ENCODE results near the gene ALK. TPM values are rescaled to one million over a fixed set of nuclear protein-coding genes. Genes with fewer than 3 reads are reported as not detected.

The ALK gene
- polyA plus RNA-seq, 12 donors, result 0.03 to 1.6 (median 0.12) TPM; not detected in 1

DNA sequence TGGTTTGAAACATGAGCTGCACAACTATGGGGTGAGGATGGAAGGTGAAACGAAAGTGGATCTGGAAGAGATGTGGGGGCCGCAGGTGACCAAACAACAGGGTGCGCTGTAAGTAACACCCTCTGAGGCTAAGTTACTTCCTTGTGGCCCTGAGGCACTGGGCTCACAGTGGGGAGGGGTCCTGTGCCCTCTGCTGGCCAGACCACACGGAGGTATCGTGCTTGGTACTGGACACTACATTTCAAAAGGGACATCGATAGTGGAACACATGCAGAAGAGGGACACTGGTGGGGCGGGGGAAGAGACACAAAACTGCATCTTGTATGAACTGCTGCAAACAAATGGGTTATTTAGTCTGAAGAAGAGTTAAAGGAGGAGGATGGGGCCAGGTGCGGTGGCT is 695.6 kb downstream of the ALK start:
- no peak for DNase-seq

DNA sequence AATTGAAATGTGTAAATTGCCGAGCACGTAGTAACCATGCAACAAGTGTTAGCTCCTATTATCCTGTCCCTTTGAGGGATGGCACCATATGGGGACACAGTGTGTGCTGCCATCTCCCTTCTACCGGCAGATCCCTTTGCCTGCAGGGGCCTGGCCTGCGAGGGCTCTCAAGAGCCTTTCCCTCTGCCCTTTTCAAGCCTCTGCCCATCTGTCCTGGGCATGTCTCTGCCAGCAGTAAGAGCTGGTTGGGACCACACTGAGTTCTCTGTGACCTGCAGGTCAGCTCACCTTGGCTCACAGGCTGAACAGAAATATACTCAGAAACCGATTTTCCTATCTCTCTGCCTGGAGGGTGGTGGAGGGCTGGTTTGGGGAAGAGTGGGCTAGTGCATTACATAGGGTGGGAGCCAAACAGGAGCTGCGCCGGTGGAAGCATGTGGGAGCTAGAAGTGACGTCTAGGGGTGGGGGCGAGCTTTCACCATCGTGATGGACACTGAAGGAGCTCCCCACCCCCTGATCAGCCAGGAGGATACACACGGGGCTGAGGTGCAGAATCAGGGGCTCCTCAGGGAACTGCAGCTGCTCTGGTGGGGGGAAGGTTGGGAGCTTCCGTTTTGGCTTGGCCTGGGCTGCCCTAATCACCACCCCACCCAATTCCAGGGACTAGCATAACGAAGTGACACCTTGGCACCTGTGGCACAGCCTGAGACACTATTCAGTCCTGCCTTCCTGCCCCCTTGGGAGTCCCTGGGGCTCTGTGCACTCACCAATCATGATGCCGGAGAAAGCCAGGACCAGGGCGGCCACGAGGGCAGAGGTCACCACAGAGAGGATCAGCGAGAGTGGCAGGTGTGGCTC is 696.5 kb downstream of the ALK start:
- DNase-seq, result no peak

DNA sequence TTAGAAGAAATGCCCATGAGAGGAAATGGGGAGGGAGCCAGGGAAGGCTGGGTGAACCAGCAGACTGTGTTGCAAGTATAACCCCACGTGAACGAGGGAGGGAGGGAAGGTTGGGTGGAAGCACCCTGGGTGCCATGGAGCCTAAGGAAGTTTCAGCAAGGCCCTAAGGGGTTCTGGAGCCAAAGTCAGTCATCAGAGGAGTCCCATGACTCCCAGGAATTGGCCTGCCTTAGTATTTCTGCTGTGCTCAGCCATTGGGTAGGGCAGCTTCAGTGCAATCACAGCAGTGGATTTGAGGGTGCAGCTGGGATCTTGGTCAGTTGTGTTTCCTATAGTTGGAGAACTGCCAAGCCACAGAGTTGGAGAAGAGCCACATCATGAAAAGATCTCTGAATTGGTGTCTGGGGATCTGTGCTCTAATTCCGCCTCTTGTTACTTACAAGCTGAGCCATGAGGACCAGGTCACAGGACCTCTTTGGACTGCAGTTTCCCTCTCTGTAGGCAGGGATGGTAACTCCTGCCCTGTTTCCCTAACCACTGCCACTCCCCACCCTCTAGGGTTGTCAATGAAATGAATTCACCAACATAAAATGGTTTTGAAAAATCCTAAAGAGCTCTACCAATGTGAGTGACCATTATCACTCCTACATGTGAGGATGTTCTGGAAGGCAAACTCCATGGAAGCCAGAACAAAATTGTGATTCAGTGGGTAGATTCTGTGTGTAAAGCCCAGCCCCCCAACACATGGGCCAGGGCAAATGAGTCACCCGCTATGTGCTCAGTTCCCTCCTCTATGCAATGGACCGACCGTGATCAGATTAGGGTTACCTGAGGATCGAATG is 697.3 kb downstream of the ALK start:
- peak; percentile 32 for DNase-seq

DNA sequence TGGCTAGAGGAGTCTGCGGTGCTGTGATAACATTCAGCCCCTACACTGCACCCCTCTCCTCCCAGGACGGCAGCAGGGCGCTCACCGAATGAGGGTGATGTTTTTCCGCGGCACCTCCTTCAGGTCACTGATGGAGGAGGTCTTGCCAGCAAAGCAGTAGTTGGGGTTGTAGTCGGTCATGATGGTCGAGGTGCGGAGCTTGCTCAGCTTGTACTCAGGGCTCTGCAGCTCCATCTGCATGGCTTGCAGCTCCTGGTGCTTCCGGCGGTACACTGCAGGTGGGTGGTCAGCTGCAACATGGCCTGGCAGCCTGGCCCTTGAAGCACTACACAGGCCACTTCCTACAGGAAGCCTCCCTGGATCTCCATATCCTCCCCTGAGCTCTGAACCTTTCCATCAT is 698.1 kb downstream of the ALK start:
- no peak for DNase-seq

DNA sequence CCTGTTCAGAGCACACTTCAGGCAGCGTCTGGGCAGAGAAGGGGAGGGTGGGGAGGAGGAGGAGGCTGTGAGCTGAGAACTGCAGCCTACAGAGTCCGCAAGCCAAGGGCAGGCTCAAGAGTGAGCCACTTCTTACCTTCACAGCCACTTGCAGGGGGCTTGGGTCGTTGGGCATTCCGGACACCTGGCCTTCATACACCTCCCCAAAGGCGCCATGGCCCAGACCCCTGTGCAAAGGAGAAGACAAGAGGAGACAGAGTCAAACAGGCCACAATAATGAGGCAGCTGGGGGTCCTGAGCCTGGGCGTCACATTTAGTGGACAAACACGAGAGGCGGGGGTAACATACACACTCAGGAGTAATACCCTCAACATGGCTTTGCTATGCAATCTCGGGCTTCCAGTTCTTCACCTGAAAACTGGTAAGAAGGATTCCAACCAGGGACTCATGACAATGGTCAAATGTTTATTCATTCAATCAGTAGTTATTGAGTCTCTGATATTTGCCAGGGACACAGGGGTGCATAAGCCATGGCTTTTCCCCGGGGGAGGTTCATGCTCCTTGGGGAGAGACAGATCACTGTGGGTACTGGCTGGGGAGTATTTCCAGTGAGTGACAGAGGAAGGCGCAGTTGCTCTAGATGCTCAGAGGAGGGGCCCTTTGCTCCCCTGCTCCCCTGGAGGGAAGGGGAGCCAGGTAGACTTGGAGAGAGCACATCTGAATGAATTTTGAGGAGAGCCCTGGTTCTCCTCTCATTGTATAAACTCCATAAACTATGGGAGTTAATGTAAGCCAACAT is 698.8 kb downstream of the ALK start:
- no peak for DNase-seq

DNA sequence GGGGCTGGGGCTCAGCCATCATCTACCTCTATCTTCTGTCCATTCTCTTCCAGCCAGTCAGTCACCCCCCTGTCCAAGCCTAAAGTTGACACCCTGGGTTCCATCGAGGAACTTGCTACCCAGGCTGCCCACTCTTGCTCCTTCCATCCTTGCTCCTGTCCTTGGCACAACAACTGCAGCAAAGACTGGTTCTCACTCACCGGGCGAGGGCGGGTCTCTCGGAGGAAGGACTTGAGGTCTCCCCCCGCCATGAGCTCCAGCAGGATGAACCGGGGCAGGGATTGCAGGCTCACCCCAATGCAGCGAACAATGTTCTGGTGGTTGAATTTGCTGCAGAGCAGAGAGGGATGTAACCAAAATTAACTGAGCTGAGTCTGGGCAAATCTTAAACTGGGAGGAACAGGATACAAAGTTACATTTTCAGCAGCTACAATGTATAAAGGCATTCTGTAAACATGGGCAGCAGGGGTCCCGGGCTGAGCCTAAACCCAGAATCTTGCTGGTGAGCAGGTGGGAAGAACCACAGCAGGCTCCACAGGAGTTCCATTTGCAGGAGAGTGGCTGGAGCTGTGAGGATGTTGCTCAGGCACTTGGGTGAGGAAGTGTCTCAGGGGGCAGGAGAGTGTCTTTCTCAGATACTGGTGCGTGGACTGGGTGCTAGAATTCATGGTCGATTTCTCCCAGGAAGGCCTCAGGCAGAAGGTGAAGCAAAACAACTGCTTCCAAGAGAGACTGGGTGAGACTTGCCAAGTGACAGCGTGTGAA is 700.7 kb downstream of the ALK start:
- no peak for DNase-seq

DNA sequence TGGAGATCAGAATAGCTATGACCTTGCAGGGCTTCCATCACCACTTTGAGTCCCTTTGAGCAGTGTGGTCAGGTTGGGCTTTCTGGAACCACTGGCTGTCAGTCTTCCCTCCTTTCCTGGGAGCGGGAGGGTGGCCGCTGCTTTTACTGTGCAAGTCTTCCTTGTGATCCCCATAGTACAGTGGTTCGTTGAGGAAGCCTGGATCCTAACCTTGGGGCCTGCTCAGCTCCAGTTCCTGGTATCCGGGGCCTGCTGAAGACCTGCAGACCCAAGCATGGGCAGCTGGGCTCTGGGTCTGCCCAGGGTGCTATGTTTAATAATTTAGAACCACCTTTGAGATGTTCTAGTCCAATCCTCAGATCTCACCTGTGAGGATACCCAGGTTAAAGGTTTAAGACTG is 702.0 kb downstream of the ALK start:
- DNase-seq, result no peak

DNA sequence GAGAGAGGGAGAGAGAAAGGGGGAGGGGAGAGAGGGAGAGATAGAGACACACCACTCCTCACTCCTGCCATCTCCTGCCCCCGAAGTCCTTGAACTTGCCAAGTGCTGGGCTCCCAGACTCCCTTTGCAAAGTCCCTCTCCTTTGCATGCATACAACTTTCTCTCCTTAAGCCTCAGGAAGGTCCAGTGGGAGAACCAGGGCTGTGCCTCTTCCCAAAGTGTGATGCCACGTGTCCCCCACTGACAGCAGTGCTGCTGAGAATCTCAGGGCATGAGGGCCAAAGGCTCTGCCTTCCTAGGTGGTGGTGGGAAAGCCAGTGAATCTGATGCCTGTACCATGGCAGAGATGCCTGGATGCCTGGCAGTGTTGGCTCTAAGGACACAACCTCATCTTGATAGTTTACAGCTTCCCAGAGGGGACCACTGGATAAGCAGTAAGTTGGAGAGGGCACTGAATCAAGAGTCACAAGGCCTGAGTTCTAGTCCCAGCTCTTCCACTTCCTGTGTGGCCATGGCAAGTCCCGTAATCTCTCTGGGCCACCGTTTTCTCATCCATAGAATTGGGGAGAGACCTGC is 702.7 kb downstream of the ALK start:
- DNase-seq, result no peak

DNA sequence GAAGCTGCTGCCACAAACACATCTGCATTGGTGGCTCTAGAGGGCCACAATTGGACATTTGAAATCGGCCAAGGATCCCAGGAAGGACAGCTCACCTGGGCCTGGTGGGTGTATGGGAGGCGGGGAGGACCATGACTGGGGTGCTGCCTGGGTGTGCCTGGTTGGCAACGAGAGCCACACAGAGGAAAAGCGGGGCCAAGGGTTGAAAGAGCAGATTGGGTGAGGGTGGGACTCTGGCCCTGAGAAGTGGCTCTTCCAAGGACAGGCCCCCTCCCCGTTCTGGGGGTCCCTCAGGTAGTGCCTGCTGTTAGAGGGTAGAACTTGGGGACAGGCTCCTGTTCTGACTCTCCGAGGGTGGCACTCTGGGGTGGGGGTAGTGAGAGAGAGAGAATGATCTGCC is 703.3 kb downstream of the ALK start:
- no peak for DNase-seq

DNA sequence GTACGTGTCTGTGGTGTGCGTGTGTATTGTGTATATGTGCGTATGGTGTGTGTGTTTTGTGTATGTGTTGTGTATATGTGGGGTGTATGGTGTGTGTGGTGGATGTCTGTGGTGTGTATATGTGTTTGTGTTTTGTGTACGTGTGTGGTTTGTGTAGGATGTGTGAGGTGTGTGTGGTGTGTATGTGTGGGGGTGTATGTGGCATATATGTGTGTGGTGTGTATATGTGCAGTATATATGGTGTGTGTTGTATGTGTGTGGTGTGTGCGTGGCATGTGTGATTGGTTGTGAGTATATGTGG is 704.8 kb downstream of the ALK start:
- DNase-seq, result no peak

DNA sequence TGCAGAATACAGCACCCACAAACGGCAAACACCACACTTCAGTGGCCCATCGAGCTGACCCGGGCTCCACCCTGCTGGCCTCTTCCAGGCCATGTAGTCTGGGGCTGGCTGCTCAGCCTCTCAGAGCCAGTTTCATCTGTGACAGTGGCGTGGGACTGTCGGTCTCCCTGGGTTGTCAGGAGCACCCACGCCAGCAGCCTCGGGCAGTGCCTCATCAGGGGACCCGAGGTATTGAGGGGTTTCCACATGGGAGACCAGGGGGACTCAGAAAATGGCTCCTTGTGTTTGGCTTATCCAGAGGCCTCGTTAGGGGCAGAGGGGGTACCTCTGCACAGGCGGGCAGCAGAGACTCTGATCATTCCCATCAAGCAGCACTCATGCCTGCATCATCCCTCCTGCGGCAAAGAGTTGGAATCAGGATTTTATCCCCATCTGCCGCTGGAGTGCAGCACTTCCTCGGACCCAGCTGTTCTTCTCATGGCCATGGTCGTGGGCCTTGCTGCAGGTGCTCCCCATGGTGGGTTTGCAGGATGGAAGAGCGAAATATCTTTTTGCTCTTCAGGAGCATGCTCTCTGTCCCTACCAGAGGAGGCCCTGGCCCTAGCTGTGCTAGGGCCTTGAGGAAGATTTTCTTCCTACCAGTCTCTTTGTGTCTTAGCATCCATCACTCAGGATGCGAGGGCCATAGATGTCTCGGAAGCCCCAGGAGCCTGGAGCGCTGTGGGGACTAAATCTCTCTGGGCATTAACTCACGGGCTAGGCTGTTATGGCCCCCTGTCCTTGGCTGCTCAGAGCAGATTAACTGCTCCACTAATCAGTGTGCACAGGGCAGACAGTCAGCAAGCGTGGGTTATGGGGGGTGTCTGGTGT is 705.4 kb downstream of the ALK start:
- DNase-seq, result no peak

DNA sequence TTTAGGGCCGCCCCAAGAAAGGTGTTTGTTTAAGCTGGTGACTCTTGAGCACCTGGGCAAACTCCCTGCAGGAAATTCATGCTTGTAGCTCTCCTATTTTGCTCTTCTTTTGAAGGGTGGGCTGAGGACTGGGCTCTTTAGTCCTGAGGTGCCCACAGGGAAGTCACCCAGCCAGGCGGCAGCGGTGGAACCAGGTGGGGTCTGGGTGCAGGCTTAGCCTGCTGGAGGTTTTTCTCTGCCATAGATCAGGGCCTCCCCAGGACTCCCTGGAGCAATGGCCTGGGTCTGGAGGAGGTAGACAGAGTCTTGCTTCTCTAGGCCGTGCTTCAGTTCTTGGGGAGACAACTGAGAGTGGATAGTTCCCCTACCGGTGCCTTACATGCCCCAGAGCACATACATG is 706.3 kb downstream of the ALK start:
- no peak for DNase-seq

DNA sequence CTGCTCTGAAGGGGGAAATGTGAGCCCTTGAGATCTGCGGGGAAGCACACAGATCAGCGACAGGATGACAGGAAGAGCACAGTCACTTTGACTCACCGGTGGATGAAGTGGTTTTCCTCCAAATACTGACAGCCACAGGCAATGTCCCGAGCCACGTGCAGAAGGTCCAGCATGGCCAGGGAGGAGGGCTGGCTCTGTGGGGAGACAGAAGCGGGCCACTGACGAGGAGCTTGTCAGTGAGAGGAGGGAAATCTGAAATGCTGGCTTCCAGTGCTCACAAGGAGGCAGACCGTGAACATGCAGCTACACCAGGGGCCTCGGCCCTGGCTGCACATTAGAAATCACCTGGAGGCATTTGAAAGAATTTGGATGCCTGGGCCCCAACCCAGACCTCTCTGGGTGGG is 707.5 kb downstream of the ALK start:
- DNase-seq, result no peak

DNA sequence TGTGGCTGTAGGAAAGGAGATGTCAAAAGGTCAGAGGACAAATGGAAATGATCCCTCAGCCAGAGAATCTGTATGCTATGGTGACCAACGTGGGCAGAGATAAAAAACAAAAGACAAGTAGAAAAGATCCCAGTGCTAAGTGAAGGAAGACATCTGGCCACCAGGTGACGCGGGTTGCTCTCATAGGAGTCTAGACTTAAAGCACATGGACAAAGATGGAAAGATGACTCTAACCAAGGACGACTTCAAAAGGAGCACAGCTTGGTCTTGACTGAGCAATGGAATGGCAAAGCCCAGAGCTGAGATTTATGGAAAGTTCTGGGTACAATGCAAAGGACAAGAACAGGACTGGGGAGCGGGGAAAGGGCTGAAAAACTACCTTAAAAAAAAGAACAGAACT is 709.4 kb downstream of the ALK start:
- no peak for DNase-seq

DNA sequence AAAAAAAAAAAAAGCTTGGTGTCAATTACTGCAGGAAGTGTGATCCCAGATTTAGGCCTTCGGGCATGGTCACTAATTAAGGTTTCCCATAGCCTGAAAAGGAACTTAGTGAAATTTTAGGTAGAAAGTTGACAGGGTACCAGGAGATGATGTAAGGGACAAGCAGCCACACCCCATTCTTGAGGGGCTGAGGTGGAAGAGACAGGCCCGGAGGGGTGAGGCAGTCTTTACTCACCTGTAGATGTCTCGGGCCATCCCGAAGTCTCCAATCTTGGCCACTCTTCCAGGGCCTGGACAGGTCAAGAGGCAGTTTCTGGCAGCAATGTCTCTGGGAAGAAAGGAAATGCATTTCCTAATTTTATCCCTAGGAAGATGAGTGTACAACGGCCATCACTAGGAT is 711.8 kb downstream of the ALK start:
- no peak for DNase-seq

DNA sequence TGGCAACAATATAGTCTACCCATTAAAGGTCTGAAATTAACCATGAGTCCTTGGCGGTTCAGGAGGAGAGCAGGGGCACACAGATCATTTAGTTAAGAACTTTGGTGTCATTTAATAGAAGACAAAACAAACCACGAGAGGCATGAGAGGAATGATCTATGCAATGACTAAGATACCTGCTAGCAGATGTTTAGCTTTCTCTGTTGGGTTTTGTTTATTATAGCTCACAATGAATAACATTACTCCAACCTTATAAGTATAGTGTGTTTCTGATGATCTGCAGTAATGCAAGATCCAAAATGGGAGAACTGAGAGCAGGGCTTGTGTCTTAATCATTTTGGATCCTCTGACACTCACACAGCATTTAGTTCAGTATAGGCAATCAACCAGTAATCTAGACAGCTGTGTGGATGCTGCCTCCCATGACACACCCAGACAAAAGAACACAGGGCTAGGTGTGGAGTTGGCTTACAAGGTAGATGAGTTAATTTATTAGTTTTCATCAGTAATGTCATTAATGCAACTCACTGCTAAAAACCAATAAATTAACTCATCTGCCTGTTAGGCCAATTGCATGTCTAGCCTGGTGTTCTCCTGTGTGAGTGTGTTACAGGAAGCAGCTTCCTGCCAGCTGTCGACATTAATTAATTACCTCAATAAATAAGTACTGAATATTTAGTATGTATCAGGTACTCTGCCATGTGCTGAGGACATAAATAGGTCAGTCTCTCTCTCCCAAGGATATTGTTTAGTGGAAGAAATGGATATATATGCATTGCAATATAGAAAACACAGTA is 713.8 kb downstream of the ALK start:
- no peak for DNase-seq

DNA sequence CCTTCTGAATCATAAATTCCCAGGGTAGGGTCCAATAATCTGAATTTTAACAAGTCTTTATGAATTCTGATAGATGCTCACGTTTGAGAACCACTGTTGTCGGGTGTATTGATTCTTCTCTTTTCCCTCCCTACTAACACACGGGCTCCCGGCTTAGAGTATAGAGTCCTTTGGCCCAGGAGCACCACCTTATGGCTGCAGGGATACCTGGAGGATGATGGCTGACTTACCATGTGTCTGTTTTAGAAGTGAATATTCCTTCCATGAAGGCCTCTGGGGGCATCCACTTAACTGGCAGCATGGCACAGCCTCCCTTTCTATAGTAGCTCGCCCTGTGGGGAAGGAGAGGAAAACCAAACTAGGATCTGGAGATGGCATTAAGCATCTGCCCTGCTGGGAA is 714.4 kb downstream of the ALK start:
- no peak for DNase-seq

DNA sequence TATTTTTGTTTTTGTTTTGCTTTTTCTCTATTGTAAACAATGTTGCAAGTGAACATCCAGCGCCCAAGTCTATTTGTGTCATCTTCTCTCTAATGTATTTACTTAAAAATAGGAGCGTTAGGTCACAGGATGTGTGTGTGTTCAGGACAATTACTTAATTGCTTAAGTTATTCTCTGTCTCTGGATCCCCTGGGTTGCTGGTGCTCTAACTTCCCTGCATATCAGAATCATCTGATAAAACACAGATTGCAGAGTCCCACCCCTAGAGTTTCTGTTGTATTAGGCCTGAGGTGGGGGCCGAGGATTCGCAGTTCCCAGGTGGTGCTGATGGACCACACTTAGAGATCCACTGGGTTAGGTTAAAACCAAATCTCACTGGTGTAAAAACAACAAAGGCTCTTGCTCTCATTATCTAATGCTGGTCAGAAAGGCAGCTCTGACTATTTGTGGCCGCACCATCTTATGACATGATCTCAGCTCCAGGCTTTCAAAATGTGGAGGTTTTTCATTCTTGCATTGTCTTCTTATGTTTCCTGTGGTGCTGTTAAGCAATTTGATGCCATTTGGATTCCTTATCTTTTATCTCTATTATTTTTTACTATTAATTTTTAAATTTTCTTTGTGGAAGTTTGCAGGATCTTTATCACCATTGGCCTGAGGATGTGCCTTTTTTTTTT is 718.4 kb downstream of the ALK start:
- no peak for DNase-seq

DNA sequence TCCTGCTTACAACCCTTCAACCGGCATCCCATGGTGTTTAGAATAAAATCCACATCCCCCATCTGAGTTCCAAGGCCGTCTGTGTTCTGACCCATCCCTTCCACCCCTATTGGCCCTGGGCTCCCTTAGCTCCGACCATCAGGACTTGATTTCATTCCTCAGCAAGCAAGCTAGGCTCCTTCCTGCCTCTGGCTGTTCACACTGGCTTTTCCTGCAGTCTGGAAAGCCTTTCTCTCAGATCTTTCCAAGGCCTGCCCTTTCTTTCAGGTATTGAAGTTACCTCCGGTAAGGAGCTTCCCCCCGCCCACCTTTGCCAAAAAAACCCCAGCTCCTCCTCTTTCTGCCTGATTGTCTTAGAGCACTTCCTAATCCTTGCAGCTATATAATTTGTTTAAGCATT is 719.4 kb downstream of the ALK start:
- no peak for DNase-seq
